Activated T-cell treated with anti-CD3 and anti-CD28 coated beads, Interleukin-2, amount 50 U/mL, for 48 hours (primary cell): ENCODE measurements around the gene ADAMTS2.

Experiments used
- DNase-seq, 2 experiments: peaks; one replicate each; pipeline ENCODE4 v3.0.0-alpha.2; 2020

The ADAMTS2 gene

DNA sequence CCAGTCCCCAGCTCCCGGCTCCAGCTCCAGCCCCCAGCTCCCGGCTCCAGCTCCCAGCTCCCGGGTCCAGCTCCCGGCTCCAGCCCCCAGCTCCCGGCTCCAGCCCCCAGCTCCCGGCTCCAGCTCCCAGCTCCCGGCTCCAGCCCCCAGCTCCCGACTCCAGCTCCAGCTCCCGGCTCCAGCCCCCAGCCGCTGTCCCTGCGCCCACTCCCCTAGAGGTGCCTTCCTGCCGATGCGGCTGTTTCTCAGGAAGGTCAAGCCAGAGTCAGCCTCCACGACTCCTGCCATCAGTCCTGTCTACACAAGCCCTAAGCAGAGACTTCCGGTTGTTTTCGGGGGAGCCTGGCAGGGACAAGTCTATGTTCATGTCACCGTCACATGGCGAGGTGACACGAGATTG, 210.3 kb downstream of the ADAMTS2 start:
- no peak for DNase-seq

DNA sequence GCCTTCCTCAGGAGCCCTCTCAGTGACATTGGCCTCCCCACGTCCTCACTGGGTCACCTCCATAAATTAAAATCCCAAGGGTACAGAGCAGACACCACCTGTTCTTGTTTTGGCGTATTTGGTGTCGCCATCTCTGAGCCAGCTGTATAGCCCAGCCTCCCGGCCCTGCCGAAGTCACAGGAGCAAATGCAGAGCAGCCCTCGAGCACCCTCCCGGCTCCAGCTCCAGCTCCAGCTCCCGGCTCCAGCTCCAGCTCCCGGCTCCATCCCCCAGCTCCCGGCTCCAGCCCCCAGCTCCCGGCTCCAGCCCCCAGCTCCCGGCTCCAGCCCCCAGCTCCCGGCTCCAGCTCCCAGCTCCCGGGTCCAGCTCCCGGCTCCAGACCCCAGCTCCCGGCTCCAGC, 210.8 kb downstream of the ADAMTS2 start:
- no peak for DNase-seq

DNA sequence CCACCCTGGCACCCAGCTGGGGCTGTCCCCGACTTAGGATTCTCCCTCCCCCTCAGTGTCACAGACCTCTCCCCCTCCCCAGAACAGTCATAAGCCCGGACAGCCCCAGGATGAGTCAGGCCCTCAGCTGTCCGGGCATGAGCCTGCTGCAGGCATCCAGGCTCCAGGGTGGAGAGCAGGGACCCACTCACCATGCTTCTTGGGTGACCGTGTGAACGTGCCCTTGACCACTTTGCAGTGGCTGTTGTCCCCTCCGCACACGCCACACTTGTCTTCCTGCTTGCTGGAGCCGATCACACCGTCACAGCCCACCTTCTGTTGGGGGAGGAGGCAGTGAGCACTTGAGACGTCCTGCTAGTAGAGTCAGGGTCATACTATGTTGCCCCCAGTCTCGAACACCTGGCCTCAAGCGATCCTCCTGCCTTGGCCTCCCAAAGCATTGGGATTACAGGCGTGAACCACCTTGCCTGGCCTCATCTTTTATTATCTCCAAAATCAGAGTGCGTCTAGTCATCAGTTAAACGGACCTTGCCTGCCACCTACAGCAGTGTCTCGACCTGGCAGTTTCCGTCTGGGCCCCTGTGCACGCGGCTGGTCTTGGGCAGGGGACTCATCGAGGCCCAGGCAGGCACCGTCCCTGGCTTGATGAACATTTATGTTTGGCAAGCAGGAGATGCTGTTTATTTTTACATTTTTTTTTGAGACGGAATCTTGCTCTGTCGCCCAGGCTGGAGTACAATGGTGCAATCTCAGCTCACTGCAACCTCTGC, 212.5 kb downstream of the ADAMTS2 start:
- no peak for DNase-seq

DNA sequence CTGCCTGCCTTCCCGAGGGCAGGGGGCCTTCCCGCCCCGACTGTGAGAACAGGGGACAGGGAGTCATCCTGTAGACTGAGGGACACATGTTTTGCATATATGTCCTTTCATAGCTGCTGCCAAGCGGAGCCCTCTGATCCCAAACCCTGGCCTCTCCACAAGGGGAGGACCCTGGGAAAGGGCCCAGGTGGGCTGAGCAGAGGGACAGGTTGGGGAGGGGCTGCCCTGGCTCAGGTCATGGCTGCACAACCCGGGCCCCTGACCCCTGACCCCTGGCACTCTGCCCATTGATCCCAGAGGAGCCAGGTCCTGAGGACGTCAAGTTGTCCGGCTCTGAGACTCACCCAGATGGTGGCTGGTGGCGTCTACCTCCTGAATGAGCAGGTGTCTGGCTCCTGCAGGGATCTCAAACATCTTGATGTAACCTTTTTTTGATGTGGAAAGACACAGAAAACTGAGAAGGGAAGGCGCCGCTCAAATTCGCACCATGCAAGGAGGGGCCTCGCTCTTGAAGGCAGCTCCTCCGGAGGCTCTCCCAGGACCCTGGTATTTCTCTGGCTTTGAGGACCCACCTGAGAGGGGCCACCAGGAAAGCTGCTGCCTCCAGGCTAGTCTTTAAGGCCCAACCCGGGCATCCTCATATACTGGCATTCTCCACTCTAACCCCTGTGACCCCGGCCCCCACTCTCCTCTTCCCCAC, 213.2 kb downstream of the ADAMTS2 start:
- DNase-seq, result no peak

DNA sequence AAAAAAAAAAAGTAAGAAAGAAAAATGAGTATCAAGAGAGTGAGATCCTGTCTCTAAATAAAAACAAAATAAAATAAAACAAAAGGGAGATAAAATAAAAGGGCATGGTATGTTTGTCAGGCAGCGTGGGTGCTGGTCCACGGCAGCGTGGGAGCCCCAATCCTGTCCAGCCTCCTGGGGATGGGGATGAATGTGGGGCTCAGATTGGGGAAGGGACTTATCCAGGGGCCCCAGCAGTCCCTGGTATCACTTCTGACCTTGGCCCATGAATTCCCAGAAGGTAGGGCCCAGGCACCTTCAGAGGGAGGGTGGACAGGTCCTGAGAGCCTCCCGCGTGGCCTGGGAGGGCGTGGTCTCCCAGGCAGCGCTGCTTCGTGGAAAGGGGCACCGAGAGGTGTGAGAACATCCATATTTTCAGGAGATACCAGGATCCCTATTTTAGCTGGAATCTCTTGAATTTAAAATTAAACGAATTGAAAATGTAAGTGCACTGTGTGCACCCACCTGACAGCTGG, 213.9 kb downstream of the ADAMTS2 start:
- DNase-seq, result no peak

DNA sequence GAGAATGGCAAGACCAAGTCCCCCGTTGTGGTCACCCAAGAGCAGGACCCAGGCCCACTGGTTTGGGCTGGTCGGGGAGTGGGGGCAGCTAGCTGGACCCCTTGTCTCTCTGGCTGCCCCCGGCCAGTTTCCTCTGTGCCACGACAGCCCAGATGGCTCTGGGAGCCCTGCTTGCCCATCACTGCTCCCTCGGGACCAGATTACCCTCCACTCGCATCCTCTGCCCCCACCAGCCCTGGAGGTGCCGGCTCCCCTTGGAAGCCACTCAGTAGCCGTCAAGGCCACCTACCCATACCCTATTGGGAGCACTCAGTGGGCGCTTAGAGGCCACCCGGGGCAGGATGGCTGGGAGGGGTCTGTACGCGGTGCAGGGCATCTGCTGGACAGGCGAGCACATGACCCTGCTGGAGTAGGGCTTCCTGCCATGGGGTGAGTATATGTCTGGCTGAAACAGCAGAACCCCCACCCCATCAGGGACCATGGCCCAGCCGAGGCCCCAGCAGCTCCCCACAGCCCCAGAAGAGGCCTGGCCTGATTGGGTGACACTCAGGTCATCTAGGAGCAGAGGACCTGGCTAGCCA, 215.1 kb downstream of the ADAMTS2 start:
- no peak for DNase-seq

DNA sequence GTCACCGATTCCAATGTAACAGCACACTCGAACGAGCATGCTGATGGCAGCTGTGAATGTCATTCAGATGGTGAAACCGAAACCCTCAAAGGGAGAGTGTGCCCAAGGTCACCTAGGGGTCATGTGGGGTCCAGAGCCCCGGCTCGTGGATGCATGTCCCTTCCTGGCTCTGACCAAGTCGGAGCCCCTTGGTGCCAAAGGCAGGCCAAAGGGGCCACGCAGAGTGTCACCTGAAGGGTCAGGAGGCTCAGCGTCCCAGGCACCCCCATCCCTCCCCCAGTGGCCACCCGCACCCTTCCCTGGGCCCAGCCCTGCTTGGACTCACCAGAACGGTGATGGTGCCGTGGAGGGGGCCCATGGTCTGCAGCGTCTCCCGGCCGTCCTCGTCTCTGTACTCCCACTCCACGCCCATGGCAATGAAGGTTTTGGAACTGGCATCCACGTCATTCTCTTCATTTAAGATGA, 215.6 kb downstream of the ADAMTS2 start:
- no peak for DNase-seq

DNA sequence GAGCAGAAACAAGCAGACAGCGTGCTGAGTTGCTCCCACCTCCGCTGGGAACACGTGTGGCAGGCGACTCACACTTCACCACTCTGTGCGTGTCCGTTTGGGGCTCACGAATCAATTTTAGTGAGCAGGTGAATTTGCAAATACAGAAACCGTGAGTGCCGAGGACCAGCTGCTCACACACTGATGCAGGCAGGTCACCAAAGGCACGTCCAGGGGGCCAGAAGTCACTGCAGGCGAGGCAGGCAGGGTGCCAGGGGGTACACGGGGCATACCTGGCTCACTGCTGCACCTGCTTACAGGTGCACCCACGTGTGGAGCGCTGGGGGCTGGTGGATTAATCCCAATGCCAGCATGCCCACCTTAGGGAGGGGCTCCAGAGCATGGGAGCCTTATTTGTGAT, 216.3 kb downstream of the ADAMTS2 start:
- DNase-seq, result no peak

DNA sequence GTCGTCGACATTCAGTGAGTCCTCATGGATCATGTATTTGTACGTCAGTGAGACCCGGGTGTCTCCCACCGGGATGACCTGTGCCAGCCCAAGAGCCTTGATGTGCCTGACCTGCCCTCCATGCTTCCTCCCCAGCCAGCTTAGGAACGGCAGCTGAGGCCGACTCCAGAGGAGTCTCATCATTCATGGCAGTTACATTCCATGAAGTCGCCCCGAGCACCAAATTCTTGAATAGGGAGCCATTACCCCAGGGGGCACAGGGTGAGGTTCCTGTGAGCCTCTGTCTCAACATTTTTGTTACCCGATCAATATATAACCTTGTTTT, 217.3 kb downstream of the ADAMTS2 start:
- no peak for DNase-seq

DNA sequence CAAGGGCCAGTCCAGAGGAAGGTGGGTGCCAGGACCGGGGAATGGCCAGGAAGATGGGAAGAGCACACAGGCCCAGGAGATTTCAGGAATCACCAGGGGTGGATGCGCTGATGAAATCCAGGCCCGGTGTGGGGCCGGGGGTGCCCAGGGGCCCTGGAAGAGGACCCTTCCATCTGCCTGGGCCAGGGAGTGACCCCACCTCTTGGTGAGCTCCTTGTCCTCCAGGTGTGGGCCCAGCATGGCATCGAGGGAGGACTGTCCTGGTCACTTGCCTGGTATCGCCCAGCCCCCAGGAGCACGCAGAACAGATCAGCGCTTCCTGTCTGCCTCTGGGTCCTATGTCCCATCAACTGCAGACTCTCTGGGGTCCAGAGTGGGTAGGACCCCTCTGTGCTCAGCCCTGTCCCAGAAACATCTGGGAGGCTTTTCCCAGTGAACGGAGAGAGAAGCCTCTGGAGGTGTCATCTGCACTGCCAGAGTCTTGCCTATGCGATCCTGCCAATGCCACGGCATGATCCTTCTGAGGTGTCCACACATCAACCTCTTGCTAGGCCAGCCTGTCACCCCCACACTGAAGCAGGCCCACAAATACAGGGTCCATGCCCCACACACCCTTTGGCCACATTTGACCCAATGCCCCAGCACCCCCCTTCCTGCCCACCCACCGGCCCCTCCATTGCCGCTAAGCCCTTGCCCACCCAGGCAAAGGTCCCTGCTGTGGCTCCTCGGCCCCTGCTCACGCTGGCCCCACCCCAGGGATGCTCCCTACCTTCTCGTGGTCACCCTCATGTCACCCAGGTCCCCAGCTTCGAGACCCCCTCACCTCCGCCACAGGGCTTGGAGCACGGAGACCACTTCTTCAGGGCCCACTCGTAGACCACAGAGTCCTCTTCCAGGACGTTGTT, 217.9 kb downstream of the ADAMTS2 start:
- no peak for DNase-seq

DNA sequence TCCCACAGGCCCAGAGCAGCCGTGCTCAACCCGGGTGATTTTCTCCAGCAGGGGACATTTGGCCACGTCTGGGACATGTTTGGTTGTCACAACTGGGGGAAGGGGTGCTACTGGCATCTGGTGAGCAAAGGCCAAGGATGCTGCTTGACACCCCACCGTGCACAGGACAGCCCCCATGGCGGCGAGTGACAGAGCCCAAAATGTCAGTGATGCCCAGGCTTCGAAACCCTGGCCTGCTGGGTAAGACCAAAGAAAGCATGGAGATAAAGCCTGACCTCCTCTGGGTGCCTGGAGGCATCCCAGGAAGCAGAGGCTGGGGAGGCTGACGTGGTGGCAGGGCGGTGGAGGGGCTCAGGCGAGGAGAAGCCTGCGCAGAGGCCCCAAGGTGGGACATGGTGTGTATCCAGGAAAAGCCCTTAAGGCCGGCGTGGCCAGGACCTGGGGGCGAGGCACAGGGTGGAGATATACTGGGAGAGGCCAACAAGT, 218.7 kb downstream of the ADAMTS2 start:
- no peak for DNase-seq

DNA sequence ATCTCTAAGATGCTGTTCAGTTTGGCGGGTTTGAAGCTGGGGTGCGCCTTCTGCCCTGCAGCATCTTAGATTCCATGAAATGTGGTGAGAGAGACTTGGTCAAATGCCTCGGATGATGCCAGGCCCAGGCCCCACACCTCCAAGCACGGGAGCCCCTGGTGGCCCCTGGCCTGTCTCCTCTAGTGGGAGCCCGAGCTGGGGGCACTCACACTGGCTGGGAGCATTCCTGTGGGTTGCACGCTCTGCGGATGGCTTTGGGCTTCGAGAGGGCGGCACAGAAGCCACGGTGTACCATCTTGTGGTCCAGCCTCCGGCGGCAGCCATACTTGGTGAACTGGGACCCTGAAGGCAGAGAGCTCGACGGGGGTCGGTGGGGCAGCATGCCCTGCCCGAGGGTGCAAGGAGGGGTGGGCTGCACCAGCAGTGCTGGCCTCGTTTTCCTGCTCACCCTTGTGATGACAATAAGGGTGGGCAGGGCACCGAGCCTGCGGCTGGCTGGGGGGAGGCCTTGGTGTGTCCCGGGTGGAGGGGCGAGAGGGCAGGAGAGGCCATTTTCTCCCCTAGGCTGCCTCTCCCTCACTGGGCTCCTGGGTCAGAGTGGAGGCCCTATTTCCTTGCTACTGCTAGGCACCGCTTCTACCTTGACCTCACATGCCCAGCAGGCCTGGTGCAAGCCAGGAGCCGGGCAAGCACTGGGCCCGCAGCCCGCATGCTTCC, 219.3 kb downstream of the ADAMTS2 start:
- DNase-seq, result no peak

DNA sequence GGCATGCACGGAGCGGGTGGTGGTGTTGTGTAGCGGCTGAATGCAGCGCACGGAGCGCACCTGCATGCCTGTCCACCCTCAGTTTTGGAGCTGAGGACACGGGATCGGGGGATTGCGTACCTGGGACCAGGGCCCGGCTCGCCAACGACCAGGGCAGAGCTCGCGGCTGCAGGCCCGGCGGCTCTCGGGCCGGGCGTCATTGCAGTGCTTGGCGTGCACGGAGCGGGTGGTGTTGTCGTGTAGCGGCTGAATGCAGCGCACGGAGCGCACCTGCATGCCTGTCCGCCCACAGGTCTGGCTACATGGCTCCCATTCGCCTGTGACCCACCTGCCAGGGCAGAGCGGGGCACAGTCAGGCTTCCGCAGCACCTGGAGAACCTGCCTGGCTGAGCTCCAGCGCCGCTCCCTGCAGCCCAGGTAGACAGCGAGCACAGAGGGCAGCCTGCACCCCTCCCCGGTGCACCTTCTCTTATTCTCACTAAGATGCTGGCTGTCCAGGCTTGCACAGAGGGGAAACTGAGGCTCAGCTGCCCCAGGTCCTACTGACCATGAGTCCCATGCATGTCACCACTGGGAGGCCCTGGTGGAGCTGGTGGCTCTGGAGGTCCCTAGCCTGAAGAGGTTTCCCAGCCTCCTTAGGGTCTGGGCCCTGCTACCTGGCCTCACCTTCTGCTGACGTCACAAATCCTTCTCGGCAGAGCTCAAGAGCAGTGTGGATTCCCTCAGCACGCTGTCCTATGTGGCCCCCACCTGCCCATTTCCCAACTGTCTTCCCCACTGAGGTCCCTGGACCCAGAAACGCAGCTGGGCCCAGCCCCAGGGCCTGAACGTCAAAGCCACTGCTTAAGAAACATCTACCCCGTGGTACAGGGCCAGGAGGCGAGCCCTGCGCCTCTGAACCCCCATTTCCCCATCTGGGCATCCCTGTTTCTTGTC, 220.1 kb downstream of the ADAMTS2 start:
- no peak for DNase-seq

DNA sequence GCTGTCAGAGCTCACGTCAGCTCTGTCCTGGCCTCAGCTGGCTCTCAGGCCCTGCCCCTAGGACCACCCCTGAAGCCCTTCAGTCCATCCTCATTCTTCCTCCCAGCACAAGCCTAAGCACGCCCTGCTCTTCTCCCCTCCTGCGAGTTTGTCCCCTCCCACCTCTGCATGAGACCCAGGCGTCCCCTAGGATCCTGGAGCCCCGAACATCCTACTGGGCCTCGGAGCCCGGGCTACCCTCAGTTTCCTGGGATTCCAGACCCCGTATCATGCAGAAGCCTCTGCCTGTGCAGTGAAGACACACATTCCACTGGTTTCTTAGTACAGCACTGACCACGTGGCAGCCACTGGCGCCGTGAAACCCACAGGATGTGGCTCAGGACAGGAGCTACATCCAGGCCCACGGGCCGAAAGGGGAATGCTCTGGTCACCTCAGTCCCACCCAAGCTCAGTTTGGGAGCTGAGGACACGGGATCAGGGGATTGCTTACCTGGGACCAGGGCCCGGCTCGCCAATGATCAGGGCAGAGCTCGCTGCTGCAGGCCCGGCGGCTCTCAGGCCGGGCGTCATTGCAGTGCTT, 220.9 kb downstream of the ADAMTS2 start:
- DNase-seq, result peak in 1 of 2 experiments; percentile 4

DNA sequence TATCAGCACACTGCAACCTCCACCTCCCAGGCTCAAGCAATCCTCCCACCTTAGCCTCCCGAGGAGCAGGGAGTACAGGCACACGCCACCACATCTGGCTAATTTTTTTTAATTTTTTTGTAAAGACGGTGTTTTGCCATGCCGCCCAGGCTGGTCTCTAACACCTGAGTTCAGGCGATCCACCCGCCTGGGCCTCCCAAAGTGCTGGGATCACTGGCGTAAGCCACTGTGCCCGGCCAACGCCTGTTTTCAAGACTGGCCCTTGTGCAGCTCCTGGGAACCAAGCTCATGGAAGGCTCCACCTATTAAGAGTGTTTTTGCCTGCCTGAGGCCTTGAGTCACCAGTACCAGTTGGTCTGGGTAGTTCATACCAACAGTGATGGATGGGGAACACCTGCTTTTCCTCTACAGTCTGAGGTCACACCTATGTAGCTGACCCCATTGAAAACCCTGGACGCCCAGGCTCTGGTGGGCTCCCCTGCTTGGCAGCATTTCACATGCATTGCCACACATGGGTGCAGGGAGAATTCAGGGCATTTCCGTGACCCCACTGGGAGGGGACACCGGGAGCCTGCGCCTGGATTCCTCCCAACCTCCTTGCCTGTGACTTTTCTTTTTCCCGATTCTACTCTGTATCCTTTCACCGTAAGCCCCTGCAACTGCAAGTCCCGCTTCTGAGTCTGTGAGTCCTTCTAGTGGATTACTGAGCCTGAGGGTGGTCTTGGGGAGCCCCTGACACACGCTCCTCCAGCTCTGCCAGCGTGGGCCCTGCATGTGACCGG, 221.6 kb downstream of the ADAMTS2 start:
- peak in 1 of 2 experiments; percentile 5 for DNase-seq

DNA sequence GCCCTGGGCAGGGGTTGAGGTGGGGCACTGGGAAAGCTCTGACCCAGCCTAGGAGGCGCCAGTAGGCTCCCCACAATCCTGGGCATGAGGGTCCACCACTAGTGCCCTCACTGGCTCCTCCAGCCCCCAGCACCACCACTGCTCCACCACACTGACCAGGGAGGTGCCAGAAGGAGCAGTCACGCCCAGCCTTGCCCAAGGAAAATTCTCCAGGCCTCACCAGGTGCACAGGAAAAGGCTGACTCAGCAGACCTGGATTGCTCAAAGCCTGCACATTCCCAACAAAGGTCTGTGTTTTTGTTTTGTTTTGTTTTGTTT, 222.2 kb downstream of the ADAMTS2 start:
- DNase-seq, result no peak

DNA sequence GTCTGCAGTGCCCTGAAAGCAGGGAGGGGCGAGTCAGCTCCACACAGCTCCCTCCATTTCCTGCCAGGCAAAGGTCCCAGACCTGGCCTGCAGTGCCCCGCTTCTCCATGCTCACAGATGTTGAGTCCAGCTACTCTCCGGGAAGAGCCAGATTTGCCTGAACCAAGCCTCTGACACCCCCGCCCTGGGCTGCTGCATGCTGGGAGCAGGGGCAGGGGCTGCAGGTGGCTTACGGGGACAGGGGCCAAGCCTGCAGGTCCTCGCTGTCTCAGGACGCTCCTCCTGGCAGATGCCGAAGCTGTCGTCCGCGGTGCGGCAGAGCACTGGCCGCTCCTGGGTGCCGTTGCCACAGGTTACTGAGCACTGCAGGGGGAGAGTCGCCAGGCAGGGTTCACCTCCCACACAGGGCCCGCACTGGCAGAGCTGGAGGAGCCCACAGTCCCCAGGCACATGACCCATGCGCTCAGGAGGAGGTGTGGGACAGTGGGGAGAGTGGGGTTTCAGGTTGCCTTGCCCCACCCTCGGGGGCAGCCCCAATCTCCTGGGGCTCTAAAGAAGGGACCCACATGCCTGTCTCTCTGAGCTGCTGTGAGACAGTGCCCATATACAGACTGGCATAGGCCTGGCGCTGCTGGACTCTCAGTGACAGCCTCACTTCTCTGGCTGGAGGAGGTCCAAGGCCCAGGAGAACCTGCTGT, 222.7 kb downstream of the ADAMTS2 start:
- DNase-seq, result peak in 1 of 2 experiments; percentile 3

DNA sequence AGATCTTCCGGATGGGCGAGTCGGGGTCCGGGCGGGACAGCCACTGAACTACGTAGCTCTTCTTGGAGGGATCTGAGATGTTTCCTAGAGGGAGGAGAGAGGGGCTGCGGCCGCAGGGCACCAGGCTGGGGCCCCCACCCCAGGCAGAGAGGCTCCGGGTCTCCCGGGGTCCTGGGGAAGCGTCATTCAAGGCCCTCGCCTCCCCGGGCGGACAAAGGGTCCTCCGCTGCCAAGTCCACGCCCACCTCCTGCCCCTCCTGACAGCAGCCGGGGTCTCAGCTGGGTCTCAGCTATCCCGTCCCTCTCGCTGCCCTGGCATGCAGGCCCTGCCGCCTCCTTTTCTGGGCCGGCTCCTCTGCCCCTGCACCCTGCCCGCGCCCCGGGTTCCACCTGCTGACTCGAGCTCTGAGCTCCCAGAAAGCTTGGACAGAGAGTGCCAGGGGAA, 223.6 kb downstream of the ADAMTS2 start:
- DNase-seq, result peak in 1 of 2 experiments; percentile 4
